DOHH2 (cell line): ENCODE measurements around the gene COL27A1.

ENCODE experiments used
- H3F3A ChIP-seq: fragments of 200-600 bp; sonication (generic), shearing (Covaris generic); 2 replicates; pipeline ENCODE4 v1.6.0; 2016; ENCODE audit warnings: antibody characterized with exemption, mild to moderate bottlenecking; ENCODE audit not compliant: control insufficient read depth, insufficient read depth
- H3K27ac ChIP-seq: fragments of 200-600 bp; sonication (generic); 2 replicates; pipeline ENCODE4 v1.5.1; 2014; ENCODE audit warnings: low read depth, mild to moderate bottlenecking, low read length, moderate library complexity
- H3K27me3 ChIP-seq: fragments of 200-600 bp; sonication (generic); 2 replicates; pipeline ENCODE4 v1.6.1; 2014; ENCODE audit warnings: mild to moderate bottlenecking, low read length, mixed read lengths; ENCODE audit not compliant: control insufficient read depth
- H3K36me3 ChIP-seq: fragments of 200-600 bp; sonication (generic); 2 replicates; pipeline ENCODE4 v1.6.1; 2014; ENCODE audit warnings: mild to moderate bottlenecking, low read length, moderate library complexity, mixed read lengths; ENCODE audit not compliant: control insufficient read depth
- H3K4me1 ChIP-seq: fragments of 200-600 bp; sonication (generic); 2 replicates; pipeline ENCODE4 v1.6.1; 2014; ENCODE audit warnings: mild to moderate bottlenecking, low read length, mixed read lengths; ENCODE audit not compliant: control insufficient read depth
- H3K4me2 ChIP-seq: fragments of 200-600 bp; sonication (generic); 2 replicates; pipeline ENCODE4 v1.6.0; 2014; ENCODE audit warnings: mild to moderate bottlenecking, low read length, moderate library complexity
- H3K4me3 ChIP-seq: fragments of 200-600 bp; sonication (generic); 2 replicates; pipeline ENCODE4 v1.5.1; 2014; ENCODE audit warnings: mild to moderate bottlenecking, low read length, mixed read lengths
- H3K79me2 ChIP-seq: fragments of 200-600 bp; sonication (generic); 2 replicates; pipeline ENCODE4 v1.6.1; 2014; ENCODE audit warnings: mild to moderate bottlenecking, low read length, mixed read lengths; ENCODE audit not compliant: control insufficient read depth
- H3K9me2 ChIP-seq: fragments of 200-600 bp; sonication (generic); replicated peaks from 2 replicates; pipeline ENCODE4 v1.6.1; 2014; ENCODE audit warnings: mild to moderate bottlenecking, low read length, mixed read lengths; ENCODE audit not compliant: control insufficient read depth
- H3K9me3 ChIP-seq: fragments of 200-600 bp; sonication (generic); 2 replicates; pipeline ENCODE4 v1.6.1; 2014; ENCODE audit warnings: antibody characterized with exemption, low read length, mixed read lengths; ENCODE audit not compliant: control insufficient read depth, insufficient read depth
- H4K20me1 ChIP-seq: fragments of 200-600 bp; sonication (generic); 2 replicates; pipeline ENCODE4 v1.6.0; 2014; ENCODE audit warnings: low read depth, mild to moderate bottlenecking, antibody characterized with exemption, low read length, moderate library complexity; ENCODE audit not compliant: control insufficient read depth, insufficient read depth
- EZH2phosphoT487 ChIP-seq: fragments of 200-600 bp; sonication (generic); IDR thresholded peaks from 2 replicates; pipeline ENCODE4 v1.6.1; 2017; ENCODE audit warnings: borderline replicate concordance, mild to moderate bottlenecking, antibody characterized with exemption, low read length, moderate library complexity, mixed read lengths
- TF ChIP-seq, protein P1 (sequence below): fragments of 200-600 bp; sonication (generic); IDR thresholded peaks from one replicate; pipeline ENCODE4 v1.5.1; 2014; ENCODE audit warnings: antibody characterized with exemption, mild to moderate bottlenecking, low read depth, low read length; ENCODE audit not compliant: poor library complexity, severe bottlenecking

COL27A1 gene

DNA sequence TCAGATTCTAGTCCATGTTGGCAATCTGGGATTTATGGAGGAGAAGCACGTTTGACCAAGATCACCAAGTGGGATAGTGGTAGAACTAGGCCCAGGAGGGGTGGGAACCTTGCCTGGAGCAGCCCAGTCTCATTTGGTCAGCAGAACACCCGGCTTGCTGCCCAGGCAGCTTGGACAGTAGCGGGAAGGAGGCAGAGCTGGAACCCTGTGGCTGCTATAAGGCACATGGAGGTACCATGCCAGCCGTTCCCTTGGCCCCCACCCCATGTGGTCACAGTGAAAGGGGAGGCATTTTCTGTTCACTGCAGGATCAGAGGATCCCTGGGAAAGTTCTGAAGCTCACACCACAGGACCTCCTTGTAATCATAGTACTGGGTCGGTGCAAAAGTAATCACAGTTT is 92.2 kb downstream of the COL27A1 start:
- H3K79me2 ChIP-seq, result no peaks in the 10 kb centered on the region
- H4K20me1 ChIP-seq, result no peaks in the 10 kb centered on the region
- H3K9me3 ChIP-seq, result no peaks in the 10 kb centered on the region
- no peak overlapping the region for H3K4me2 ChIP-seq
- no peaks in the 10 kb centered on the region for H3F3A ChIP-seq
- H3K4me1 ChIP-seq, result no peaks in the 10 kb centered on the region
- no peak overlapping the region for H3K4me3 ChIP-seq
- no peak overlapping the region for H3K27ac ChIP-seq
- TF ChIP-seq EZH2phosphoT487, result no peak
- TF ChIP-seq, protein P1, sequence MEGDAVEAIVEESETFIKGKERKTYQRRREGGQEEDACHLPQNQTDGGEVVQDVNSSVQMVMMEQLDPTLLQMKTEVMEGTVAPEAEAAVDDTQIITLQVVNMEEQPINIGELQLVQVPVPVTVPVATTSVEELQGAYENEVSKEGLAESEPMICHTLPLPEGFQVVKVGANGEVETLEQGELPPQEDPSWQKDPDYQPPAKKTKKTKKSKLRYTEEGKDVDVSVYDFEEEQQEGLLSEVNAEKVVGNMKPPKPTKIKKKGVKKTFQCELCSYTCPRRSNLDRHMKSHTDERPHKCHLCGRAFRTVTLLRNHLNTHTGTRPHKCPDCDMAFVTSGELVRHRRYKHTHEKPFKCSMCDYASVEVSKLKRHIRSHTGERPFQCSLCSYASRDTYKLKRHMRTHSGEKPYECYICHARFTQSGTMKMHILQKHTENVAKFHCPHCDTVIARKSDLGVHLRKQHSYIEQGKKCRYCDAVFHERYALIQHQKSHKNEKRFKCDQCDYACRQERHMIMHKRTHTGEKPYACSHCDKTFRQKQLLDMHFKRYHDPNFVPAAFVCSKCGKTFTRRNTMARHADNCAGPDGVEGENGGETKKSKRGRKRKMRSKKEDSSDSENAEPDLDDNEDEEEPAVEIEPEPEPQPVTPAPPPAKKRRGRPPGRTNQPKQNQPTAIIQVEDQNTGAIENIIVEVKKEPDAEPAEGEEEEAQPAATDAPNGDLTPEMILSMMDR, result no peak
- H3K36me3 ChIP-seq, result no peaks in the 10 kb centered on the region
- H3K9me2 ChIP-seq, result no peaks in the 10 kb centered on the region
- H3K27me3 ChIP-seq, result no peaks in the 10 kb centered on the region

DNA sequence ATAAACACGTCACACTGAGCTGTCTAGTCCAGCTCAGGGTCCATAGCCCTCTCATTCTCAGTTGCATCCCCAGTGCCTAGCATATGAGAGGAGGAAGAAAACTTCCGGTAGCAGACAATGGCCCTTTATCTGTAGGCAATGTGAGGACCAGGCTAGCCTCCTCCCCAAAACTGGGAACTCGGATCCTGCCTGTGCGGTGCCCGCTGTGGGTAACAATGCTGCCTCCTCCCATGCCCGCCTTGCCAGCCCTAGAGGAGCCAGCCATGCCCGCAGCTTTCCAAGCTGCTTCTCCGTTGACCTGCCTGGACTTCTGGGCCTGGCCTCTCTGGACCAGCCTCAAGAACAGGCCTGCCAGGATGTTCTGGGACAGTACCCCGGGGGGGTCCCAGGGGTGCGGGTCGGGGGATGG is 93.0 kb downstream of the COL27A1 start:
- Histone ChIP-seq H3K9me3 (no peaks in the 10 kb centered on the region), H3K27ac (no peak overlapping the region), H3K79me2 (no peaks in the 10 kb centered on the region), H4K20me1 (no peaks in the 10 kb centered on the region), H3K9me2 (no peaks in the 10 kb centered on the region), H3K27me3 (no peaks in the 10 kb centered on the region), H3F3A (no peaks in the 10 kb centered on the region), H3K4me2 (no peak overlapping the region), H3K4me1 (no peaks in the 10 kb centered on the region), H3K36me3 (no peaks in the 10 kb centered on the region), H3K4me3 (no peak overlapping the region)
- TF ChIP-seq, protein P1, result no peak
- no peak for TF ChIP-seq EZH2phosphoT487

DNA sequence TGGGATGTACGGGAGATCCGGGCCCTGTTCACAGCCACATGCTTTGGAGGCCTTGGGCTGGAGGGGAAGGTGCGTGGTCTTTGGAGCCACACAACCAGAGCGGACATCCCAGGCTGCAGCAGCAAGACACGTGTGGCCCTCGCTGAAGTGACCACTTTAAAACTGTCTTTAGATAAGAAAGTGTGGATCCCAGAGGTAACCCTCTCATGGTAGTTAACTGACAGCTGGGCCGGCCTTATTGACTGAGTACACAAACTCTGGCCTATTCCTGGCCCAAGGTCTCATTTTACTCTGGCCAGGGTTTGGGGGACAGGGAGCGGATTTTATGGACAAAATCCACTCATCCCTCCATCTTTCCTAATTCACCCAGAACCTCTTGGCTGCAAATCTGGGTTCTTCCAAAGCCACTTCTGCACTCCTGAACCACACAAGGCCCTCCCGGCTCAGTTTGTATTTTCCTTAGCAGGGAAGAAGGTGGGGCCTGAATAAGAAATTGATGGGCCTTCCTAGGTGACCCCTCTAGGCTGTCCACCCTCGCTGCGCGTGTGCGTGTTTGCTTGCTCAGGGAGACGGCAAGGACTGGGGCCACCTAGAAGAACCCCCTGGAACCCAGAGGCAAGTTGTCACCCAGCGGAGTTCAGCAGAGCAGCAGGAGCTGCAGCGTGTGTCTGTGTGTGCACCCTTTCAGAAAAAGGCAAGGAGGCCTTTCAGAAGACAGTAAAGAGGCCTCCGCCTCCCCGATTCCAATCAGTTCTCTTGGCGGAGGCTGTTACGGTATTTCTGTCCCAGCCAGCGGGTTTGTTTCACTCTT is 94.3 kb downstream of the COL27A1 start:
- Histone ChIP-seq H3F3A (no peaks in the 10 kb centered on the region), H3K79me2 (no peaks in the 10 kb centered on the region), H3K4me1 (no peaks in the 10 kb centered on the region), H3K4me2 (no peak overlapping the region), H3K27me3 (no peaks in the 10 kb centered on the region), H3K9me3 (no peaks in the 10 kb centered on the region), H3K4me3 (no peak overlapping the region), H3K9me2 (no peaks in the 10 kb centered on the region), H3K36me3 (no peaks in the 10 kb centered on the region), H4K20me1 (no peaks in the 10 kb centered on the region), H3K27ac (no peak overlapping the region)
- TF ChIP-seq, protein P1, result no peak
- no peak for TF ChIP-seq EZH2phosphoT487
